GM18951 (cell line): ENCODE data around the gene SECTM1.

ENCODE experiments used
- POLR2A ChIP-seq: IDR thresholded peaks from 4 replicates; pipeline ENCODE4 v1.6.1; 2011; ENCODE audit warnings: mild to moderate bottlenecking; ENCODE audit not compliant: insufficient read length, insufficient read depth; ENCODE audit errors: extremely low read depth
- in situ Hi-C: fragments of 300-500 bp; cut with MboI; formaldehyde crosslinking; loops from one replicate; pipeline ENCODE4 v1.12.0; 2022; ENCODE audit warnings: low sequenced_read_pairs, mixed read lengths, inconsistent platforms; ENCODE audit not compliant: unreplicated experiment

Gene SECTM1

DNA sequence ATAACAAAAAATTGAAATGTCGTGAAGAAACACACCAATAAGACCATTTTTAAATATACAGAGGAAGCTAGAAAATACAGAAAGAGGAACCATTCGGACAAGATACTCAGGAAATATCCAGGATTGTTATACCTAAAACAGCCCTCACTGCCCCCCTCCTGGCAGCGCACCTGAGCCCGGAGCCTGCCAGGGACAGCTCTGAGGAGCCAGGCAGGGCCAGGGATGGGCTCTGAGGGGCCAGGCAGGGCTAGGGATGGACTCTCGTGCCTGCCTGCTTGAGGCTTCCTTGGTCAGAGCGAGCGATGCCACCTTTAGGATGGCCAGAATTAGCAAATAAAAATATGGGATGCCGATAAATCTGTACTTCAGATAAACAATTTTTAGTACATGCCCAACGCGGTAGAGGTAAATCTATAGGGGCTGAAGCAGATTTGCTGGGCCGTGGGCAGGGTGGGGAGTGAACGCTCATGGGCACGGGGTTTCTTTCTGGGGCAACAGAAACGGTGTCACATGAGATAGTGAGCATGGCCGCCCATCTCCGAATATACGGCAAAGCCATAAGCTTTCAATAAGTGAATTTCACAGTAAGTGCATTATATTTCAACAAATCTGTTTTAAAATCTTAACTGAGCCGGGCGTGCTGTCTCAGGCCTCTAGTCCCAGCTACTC, 41.9 kb downstream of the SECTM1 start:
- no peak for TF ChIP-seq POLR2A
- in situ Hi-C loops, result no loop called here

DNA sequence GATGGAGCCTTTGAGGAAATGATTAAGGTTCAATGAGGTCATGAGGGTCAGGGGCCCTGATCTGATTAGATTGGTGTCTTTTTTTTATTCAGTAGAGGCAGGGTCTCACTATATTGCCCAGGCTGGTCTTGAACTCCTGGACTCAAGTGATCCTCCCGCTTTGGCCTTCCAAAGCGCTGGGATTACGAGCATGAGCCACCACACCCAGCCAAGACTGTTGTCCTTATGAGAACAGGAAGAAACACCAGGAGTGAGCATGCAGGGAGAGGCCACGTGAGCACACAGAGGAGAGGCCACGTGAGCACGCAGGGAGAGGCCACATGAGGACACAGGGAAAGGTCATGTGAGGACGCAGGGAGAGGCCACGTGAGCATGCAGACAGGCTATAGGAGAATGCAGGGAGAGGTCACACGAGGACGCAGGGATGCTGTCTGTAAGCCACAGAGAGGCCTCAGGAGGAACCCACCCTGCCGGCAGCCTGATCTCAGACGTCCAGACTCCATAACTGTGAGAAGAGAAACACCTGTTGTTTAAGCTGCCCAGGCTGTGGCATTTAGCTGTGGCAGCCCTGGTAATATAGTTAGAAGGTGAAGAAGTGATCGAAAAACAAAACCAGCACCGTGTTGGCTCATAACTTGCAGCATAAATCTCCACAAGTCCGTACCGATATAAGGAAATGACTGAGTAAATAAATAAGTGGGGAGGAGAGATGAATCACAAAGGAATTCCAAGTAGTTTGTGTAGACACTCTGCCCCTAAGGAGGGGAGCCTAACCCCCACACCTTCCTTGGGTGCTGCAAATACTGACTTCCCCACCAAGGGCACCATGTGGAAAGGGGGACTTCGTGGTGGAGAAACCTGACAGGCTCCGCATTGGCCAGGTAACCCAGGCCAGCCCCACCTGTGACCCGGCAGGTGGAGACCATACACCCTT, 45.4 kb downstream of the SECTM1 start:
- no peak for TF ChIP-seq POLR2A
- in situ Hi-C loops, result no loop called here

DNA sequence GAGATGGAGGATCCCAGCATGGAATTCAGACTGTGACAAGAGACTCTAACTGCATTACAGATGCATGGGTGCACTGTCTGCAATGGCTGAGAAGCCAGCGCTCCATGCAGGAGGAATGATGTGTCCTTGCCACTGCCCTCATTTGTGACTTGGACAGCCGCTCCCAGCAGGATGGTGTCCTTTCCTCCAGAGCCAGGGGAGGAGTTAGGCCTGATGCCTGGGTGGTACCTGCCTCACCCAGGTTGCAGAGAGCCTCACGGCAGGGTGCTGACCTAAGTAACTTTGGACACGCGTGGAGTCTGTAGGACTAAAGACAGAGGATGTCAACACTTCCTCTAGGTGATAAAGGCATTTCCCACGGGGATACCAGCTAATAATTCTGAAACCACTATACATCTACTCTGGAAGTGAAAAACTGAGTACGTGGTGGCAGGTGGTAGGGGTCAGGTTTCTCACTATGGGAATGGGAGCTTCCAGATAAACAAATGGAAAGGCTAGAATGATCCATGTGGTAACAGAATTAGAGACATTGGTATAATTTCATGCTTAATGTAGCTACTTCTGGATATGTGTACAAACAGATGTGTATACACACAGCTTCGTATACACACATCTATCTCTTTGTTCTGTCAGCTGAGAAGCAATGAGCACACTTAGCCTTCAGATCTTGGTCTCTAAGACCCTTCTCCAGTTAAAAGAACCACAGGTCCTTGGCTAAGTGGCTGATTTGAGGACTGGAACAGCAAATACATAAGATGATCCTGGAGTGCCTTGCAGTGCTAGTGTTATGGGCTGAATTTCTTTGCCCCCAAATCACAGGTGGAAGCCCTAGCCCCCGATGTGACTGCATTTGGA, 46.3 kb downstream of the SECTM1 start:
- in situ Hi-C loops, result no loop called here
- no peak for TF ChIP-seq POLR2A

DNA sequence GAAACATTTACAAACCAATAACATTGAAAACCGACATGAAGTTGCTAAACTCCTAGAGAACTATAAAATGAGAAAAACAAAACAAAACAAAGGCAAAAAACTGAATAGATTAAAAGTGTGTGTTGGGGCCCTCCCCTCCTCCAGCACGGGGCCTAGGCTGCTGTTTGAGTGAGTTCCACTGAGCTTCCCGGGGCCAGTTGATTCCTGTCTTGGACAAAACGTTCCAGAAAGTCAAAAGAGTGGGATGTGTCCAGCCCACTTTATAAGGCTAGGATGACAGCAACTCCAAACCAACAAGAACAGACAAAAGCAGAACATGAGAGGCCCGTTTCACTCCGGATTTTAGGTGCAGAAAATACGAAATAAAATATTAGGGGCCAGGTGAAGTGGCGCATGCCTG, 48.4 kb downstream of the SECTM1 start:
- TF ChIP-seq POLR2A, result no peak
- in situ Hi-C loops, result no loop called here

DNA sequence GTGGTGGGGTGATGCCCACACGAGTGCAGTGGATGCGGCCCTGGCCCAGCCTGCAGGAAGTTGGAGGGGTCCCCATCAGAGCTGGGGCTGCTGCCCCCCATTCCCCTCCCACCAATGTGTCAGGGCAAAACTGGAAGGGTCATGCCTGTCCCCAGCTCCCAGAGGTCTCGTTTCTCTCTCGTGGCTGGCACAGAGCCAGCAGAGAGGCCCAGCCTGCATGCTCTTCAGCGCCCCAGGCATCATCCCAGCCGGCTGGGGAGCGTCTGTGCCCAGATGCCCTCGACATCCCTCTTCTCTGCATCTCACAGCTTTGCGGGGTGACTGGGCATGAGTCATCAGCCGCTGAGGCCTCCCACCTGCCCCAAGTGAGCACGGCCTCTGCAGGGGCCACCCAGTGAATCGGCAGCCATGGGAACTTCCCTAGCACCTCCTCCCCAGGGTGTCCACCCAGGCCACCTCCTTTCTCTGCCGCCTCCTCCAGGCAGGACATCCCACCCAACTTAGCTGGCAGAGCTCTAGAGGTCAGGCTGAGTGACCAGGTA, 50.3 kb downstream of the SECTM1 start:
- TF ChIP-seq POLR2A, result no peak
- in situ Hi-C loops, result no loop called here

DNA sequence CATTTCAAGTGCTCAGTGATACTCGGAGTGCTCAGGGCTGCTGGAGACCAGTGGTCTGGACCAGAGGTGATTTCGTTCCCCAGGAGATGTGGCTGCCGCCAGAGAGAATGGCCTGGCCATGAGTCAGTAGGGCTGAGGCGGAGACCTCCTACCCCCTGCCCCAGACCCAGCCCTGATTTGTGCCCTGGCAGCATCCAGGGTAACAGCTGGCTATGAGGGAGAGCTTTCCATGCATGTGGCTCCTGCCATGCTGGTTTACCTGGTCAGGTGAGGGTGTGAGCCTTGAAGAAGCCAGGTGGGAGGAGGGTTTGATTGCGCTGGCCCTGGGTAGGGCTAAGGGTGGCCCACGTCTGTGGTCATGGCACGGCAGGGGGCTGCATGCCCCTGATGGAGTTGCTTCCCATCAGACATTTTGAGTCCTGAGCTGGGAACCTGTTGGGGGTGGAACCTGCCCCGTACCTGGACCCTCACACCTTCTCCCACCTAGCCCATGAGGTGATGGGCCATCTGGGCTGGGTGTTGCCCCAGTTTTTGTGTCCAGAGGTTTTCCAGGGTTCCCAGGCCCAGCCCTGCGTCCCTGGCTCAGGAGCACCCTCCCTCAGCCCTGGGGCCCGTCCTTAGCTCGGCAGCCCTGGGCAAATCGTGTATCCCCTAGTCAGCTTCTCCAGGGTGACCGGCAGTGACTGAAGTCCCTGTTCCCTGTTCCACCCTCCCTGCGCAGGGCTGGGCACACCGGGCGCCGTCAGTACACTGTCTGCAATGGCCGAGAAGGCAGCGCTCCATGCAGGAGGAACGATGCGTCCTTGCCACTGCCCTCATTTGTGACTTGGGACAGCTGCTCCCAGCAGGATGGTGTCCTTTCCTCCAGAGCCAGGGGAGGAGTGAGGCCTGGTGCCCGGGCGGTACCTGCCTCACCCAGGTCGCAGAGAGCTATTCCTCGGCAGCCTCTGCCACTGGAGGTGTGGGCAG, 51.0 kb downstream of the SECTM1 start:
- in situ Hi-C loops, result no loop called here

DNA sequence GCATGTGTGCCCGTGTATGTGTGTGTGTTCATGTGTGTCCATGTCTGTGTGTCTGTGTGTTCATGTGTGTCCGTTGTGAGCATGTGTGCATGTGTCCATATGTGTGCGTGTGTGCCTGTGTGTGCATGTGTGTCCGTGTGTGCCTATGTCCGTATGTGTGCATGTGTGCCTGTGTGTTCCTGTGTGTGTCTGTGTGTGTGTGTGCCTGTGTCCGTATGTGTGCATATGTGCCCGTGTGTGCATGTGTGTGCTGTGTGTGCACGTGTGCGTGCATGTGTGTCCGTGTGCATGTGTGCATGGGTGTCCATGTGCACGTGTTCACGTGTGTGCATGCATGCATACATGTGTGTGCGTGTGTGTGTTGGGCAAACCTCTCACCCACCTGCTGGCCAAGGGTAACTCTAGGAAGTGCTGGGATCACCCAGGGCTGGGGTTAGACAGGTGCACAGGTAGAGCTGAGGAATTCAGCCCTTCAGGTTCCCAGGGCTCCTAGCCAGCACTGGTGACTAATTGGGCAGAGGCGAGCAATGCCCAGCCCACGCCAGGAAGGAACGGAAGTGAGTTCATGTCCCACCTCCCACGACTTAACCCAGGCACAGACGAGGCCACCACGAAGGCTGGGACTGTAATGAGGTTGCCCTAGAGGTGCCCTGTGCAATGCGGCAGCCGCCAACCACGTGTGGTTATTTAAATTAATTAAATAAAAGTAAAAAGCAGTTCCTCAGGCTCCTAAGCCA, 51.9 kb downstream of the SECTM1 start:
- no peak for TF ChIP-seq POLR2A
- in situ Hi-C loops, result no loop called here

More for the DNA sequence above, 51.0 kb downstream of the SECTM1 start:
- TF ChIP-seq POLR2A, result no peak

DNA sequence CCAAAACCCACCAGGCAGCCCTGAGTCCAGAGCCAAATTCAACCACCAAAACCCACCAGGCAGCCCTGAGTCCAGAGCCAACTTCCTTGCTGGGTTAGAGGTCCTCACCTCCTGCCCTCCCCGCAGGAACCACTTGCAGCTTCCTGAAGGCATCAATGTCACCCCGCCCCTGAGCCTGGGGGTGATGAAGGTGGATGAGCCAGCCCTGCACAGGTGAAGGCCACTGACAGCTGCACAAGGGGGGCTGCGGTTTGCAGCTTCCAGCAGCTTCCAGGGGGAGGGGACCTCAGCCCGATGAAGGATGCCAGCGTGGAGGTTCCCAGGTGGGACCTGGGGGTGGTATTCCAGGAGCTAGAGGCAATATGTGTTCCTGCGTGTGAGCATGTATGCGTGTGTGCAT, 52.5 kb downstream of the SECTM1 start:
- in situ Hi-C loops, result no loop called here
- TF ChIP-seq POLR2A, result no peak

DNA sequence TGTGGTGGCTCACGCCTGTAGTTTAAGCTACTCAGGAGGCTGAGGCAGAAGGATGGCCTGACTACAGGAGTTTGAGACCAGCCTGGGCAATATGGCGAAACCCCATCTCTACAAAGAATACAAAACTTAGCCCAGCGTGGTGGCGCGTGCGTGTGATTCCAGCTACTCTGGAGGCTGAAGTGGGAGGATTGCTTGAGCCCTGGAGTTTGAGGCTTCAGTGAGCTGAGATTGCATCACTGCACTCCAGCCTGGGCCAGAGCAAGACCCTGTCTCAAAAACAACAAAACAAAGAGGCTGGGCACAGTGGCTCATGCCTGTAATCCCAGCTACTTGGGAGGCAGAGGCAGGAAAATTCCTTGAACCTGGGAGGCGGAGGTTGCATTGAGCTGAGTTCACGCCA, 53.0 kb downstream of the SECTM1 start:
- in situ Hi-C loops, result no loop called here
- TF ChIP-seq POLR2A, result no peak

DNA sequence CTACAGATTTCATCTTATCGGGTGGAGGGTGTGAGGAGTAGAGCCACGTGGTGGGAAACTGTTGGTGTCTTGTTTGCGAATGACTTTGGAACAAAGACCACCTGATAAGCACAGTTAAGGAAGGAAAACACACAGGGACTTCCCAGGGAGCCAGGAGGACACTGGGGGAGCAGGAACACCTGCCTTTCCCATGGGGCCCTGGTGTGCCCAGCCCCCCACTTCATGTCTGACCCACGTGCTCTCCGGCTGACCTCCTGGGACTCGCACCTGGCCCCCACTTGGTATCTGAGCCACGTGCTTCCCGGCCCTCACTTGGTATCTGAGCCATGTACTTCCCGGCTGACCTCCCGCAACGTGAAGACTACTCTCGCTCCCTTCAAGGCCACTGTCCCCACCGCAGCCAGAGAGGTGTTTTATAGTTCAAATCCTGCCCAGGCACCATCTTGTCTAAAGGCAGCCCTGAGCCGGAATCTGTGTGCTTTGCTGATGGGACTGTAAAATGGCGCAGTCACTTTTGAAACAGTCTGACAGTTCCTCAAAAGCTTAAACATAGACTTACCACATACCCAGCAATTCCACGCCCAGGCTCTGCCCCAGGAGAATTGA, 54.7 kb downstream of the SECTM1 start:
- no peak for TF ChIP-seq POLR2A
- in situ Hi-C loops, result no loop called here

DNA sequence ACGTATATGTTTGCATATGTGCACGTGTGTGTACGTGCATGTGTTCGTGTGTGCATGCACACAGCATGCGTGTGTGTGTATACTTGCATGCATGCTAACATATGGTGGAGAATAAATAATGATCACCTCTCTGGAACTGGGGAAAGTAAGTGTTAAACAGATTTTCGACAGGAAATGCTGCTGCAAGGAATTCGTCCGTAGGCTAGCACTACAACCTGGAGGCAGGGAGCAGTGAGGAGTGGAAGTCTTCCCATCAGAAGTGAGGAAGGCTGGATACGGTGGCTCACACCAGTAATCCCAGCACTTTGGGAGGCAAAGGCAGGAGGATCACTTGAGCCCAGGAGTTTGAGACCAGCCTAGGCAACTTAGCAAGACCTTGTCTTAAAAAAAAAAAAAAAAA, 55.3 kb downstream of the SECTM1 start:
- in situ Hi-C loops, result no loop called here
- no peak for TF ChIP-seq POLR2A

DNA sequence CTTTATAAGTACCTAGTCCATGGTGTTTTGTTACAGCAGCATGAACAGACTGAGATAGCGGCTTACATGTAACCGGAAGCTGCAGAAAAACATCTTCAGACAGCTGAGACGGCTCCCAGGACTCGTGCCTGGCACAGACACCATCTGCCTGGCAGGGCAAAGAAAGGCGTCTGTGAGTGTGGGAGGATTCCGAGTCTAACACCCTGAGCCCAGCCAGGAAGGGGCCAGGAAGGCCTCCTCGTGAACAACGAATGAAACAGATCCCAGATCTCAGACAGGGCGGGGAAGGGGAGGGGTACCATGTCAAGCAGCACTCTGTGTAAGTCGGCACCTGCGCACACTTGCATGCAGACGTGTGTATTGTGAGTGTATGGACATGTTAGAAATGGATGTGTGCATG, 55.7 kb downstream of the SECTM1 start:
- in situ Hi-C loops, result no loop called here

More for the DNA sequence above, 55.7 kb downstream of the SECTM1 start:
- no peak for TF ChIP-seq POLR2A
